Cardiac septum (tissue), 1 donor: Measurements from ENCODE around the gene CLN3. TPM values are rescaled to one million over a fixed set of nuclear protein-coding genes. Genes with fewer than 3 reads are reported as not detected.
A peak's percentile ranks its signal among the peaks of the same experiment; 100 is the strongest.
"Not testable (repeated sequence)": the region's sequence is repeated elsewhere in the genome, so short reads cannot be mapped to it uniquely, and the experiment has no call there.

Experiments used
- DNase-seq: peaks from one replicate; pipeline ENCODE4 v3.0.0-alpha.2; 2020; ENCODE audit warnings: low spot score
- intact Hi-C: fragments of 100-400 bp; cut with DNase I; formaldehyde crosslinking; loops from one replicate; pipeline ENCODE4 v1.14.0; 2022
- long read RNA-seq: library from polyadenylated mRNA; unstranded; transcript quantifications from one replicate; pipeline ENCODE4 v2.0.0, GENCODE V29; 2021
- total RNA-seq: library from RNA; stranded (reverse); fragmentation: NEBNext Ultra II Directional; extraction: Animal tissue kit (Norgen Biotek cat#: 25700); gene quantifications from one replicate; pipeline ENCODE4 v1.2.1, GENCODE V29; 2021
- donor health status: DM: no; HTN: no; CAD: no.

CLN3 gene
- 9.1 TPM for total RNA-seq
- long read RNA-seq, transcript CLN3-244 (16 exons, 3,832 nt) = major isoform, 11 of 20 reads
- long read RNA-seq, partial matches to known transcripts = 5 of 20 reads
- long read RNA-seq, other reads (novel, unspliced or antisense) = 1 of 20 reads

- DNase-seq = peak; percentile 96
- intact Hi-C loops = loop anchor here (2.0 to 10.0 kb wide), 4 partner anchors 45 to 453 kb away; partner anchors contain the start of gene NUPR1
These were observed at the start of gene CLN3 for GRCh38 chr16:28491970-28492474. CLN3 (minus strand) TSS chr16:28492074; CDS start chr16:28491759, 315 bp downstream.

DNA sequence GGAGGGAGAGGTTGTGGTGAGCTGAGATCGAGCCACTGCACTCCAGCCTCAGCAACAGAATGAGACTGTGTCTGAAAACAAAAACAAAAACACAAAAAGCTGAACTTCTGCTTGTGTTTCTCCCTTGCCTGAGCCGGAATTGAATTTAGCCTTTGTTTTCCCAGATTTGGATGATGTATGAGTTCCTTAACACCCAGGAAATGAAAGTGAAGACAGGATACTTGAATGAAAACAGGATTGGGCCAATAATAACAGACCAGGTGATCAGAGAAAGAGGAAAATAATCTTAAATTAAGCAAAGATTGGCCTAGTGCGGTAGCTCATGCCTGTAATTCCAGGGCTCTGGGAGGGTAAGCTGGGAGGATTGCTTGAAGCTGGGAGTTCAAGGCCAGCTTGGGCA lies 48.5 kb upstream of the CLN3 start:
- DNase-seq = no peak
- intact Hi-C loops = no loop called here

GRCh38 chr16:28538733-28539596 lies 47.1 kb upstream of the CLN3 start, which contains the start of gene NUPR1:
NUPR1 (minus strand) TSS chr16:28538974; CDS start chr16:28538907, 67 bp downstream.
- intact Hi-C loops = loop anchor here (5.0 kb wide), 2 partner anchors 47 to 283 kb away; partner anchors contain the start of genes APOBR, ATXN2L and CLN3
- peak; percentile 91 for DNase-seq

DNA sequence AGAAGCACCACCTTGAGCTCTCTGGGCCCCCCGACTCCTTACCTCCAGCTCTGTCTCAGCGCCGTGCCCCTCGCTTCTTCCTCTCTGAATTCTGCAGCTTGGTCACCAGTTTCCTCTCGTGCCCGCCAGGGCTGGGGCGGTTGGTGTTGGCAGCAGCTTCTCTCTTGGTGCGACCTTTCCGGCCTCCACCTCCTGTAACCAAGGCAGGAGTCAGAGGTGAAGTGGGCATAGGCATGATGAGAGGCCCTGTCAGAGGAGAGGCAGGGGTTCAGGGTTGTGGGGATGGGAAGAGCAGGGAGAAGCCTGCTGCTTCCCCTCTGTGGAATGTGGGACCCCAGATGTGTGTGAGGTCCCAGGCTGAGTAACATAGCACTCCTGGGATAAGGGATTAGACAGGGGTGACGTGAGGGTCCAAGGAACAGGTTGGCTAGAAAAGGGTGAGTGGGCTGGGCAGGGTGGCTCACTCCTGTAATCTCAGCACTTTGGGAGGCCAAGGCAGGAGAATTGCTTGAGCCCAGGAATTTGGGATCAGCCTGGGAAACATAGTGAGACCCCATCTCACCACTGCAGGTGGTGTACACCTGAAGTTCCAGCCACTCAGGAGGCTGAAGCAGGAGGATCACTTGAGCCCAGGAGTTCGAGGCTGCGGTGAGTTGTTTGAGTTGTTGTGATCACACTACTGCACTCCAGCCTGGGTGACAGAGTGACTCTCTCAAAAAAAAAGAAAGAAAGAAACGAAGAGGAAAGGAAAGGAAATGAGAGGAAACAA lies 46.3 kb upstream of the CLN3 start:
- DNase-seq = no peak

DNA sequence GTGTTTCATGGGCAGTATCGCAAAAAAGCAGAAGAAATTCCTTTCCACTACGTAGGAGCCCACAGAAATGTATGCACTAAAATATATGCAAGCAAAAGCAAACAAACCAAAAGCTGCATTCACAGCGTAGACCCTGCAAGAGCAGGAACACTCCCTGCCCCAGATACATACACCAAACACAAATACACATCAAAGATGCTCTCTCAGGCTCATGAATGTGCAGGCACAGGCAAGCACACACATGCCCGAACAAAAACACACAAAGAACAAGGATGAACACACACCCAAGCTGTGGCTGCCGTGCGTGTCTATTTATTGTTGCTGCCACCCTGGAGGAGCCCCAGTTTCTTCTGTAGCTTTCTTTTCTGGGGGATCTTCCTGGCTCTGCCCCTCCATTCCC lies 45.2 kb upstream of the CLN3 start:
- intact Hi-C loops = loop anchor here (5.0 kb wide), 2 partner anchors 45 to 285 kb away; partner anchors contain the start of genes APOBR, ATXN2L and CLN3
- no peak for DNase-seq

More for the DNA sequence above, 46.3 kb upstream of the CLN3 start:
- intact Hi-C loops = loop anchor here (5.0 kb wide), 2 partner anchors 46 to 284 kb away; partner anchors contain the start of genes APOBR, ATXN2L and CLN3

- peak; percentile 79 for DNase-seq
- intact Hi-C loops = loop anchor here (5.0 kb wide), 2 partner anchors 42 to 288 kb away; partner anchors contain the start of genes APOBR, ATXN2L and CLN3
These were observed 42.9 kb upstream of the CLN3 start for GRCh38 chr16:28534542-28535373.

DNA sequence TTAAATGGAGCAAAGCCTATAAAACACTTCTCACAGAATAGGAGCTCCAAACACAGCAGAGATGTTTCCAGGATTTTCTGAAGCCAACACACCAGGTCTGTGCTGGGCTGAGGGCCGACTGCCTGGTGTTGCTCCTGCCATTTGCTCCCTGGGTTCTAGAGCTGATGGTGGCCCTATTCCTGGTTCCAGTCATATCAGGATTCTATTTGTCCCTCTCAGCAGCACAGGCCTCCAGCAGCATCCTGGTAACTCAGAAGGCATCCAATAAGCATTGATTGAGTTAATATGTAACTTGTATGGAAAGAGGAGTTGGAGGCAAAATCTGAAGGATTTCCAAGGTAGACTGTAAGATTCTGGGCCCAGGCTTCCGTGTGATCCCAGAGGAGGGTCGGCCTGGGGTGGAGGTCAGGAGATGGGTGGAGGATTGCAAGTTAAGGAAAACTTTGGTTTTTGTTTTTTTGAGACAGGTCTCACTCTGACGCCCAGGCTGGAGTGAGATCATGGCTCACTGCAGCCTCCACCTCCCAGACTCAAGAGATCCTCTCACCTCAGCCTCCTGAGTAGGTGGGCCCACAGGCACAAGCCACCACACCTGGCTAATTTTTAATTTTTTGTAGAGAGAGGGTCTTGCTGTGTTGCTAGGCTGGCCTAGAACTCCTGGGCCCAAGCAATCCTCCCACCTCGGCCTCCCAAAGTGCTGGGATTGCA lies 41.2 kb upstream of the CLN3 start:
- intact Hi-C loops = no loop called here
- DNase-seq = no peak

DNA sequence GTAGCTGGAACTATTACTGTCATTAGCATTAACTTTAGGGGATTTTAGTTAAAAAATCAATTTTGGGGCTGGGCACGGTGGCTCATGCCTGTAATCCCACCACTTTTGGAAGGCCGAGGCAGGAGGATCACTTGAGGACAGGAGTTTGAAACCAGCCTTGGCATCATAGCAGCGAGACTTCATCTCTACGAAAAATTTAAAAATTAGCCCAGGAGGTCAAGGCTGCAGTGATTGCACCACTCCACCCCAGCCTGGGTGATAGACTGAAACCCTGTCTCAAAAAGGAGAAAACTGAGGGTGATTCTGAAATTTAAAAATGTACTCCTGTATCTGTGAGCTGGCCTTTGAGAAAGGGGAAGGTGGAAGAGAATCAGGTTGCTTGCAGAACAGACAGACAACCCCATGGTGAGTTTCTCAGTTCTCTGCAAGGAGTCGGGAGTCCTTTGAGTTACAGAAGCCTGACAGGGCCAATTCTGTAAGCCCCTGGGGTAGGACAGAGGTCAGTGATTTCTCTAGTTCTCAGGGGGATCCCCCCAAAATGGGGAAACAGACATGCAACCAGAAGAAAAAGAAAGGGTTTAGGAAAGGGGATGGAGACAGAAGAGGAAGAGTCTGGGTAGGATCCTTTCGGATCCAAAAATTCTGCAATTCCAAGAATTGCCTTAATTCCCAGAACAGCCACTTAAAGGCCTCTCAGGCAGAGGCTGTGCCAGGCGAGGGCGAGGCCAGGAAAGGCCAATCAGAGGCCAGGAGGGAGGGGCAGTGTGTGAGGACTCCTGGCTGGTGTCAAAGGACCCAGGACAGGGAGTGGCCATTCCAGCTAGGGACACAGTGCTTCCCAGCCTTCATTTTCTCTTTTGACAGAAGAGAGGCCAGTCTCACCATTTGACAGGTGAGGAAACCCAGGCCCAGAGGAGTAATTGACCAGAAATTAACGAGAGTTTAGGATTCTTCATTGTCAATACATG lies 40.2 kb upstream of the CLN3 start:
- intact Hi-C loops = no loop called here

GRCh38 chr16:28529124-28529523 lies 37.2 kb upstream of the CLN3 start:
- intact Hi-C loops = no loop called here

More for the DNA sequence above, 40.2 kb upstream of the CLN3 start:
- DNase-seq = peak; percentile 82

DNA sequence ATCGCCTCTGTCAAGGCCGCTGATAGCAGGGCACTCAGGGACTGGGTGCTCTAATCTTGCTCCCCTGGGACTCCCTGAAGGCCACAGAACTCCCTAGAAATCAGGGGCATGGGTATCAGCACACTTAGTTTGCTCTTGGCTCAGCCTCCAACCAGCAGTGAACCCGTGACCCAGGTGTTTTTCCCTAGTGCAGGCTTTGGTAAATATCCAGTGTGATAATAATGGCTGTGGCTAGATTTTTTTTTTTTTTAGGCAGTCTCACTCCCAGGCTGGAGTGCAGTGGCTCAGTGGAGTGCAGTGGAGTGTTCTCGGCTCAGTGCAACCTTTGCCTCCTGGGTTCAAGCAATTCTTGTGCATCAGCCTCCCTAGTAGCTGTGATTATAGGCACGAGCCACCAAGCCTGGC lies 36.6 kb upstream of the CLN3 start:
- DNase-seq = no peak

More at GRCh38 chr16:28529124-28529523, 37.2 kb upstream of the CLN3 start:
- no peak for DNase-seq

GRCh38 chr16:28527985-28528384 lies 36.1 kb upstream of the CLN3 start:
- intact Hi-C loops = no loop called here
- no peak for DNase-seq

More for the DNA sequence above, 36.6 kb upstream of the CLN3 start:
- intact Hi-C loops = no loop called here

GRCh38 chr16:28527100-28527785 lies 35.4 kb upstream of the CLN3 start:
- DNase-seq, intact Hi-C loops: not testable (repeated sequence)

GRCh38 chr16:28526201-28527099 lies 34.6 kb upstream of the CLN3 start:
- no peak for DNase-seq
- intact Hi-C loops = no loop called here

DNA sequence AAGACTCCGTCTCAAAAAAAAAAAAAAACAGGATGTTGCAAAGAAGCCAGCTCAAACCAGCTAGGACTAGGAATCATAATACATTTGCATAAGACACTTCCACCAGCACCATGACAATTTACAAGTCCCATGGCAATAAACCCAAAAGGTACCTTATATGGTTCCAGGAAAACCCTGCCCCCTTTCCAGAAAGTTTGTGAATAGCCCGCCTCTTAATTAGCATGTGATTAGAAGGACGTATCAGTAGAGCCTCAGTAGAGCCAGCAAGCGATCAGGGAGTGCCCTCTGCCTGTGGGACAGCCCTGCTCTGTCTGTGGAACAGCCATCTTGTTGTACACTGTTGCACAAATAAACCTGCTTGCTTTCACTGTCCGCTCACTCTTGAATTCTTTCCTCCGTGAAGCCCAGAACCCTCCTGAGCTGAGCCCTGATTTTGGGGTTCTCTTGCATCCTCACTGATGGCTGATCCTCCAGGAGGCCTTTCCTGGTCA lies 32.9 kb upstream of the CLN3 start:
- DNase-seq = no peak
- intact Hi-C loops = no loop called here

DNA sequence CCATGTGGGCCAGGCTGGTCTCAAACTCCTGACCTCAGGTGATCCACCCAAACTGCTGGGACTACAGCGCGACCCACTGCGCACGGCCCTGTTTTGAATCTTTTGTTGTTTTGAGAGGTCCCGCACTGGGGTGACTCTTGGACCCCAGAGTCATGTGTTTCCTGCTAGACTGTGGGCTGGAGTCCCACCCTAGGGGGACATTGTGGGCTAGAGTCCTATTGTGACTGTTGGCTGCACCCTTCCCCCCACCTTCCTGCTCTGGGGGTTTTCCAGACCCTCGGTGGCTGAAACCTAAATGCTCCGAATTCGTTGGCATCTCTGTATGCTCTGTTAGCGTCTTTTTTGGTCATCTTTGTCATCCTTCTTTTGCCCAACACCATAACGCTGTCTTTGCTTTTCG lies 30.9 kb upstream of the CLN3 start:
- intact Hi-C loops = no loop called here
- DNase-seq = no peak
